Rectal smooth muscle tissue (tissue), 1 donor: ENCODE results near the gene MBD6.

ENCODE experiments used
- H3K27ac ChIP-seq: one replicate; pipeline ENCODE4 v1.7.0; 2013; ENCODE audit warnings: low read depth, low read length, inconsistent platforms
- H3K27me3 ChIP-seq: one replicate; pipeline ENCODE4 v1.7.0; 2013; ENCODE audit warnings: low read length; ENCODE audit not compliant: control insufficient read depth, insufficient read depth
- H3K36me3 ChIP-seq: one replicate; pipeline ENCODE4 v1.7.0; 2013; ENCODE audit warnings: low read length; ENCODE audit not compliant: control insufficient read depth, insufficient read depth
- H3K4me1 ChIP-seq: one replicate; pipeline ENCODE4 v1.7.0; 2013; ENCODE audit warnings: low read length; ENCODE audit not compliant: control insufficient read depth, insufficient read depth
- H3K4me3 ChIP-seq: one replicate; pipeline ENCODE4 v1.7.0; 2013; ENCODE audit warnings: low read length
- H3K9ac ChIP-seq: one replicate; pipeline ENCODE4 v1.7.0; 2013; ENCODE audit warnings: low read length

Gene MBD6

GRCh38 chr12:57571926-57572762 is 49.5 kb downstream of the MBD6 start:
- Histone ChIP-seq H3K4me1 (no peaks in the 10 kb centered on the region), H3K9ac (no peak overlapping the region), H3K27me3 (no peaks in the 10 kb centered on the region), H3K4me3 (no peak overlapping the region), H3K36me3 (no peaks in the 10 kb centered on the region), H3K27ac (no peak overlapping the region)

DNA sequence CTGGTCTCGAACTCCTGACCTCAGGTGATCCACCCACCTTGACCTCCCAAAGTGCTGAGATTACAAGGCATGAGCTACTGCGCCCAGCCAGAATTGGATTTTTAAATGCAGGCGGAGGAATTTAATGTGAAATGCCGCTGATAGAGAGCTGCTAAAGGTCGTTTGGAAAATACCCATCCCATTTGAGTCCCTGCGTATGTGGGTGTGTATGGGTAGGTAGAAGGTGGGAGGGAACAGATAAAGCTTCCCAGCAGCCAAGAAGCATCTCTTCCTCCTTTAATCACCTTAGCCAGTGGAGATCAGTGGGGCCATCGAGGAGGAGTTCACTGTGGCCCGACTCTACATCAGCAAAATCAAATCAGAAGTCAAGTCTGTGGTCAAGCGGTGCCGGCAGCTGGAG is 52.2 kb downstream of the MBD6 start:
- no peak overlapping the region for H3K9ac ChIP-seq
- H3K4me3 ChIP-seq, result no peak overlapping the region
- H3K36me3 ChIP-seq, result no peaks in the 10 kb centered on the region
- H3K27ac ChIP-seq, result no peak overlapping the region
- H3K27me3 ChIP-seq, result no peaks in the 10 kb centered on the region
- H3K4me1 ChIP-seq, result no peaks in the 10 kb centered on the region

DNA sequence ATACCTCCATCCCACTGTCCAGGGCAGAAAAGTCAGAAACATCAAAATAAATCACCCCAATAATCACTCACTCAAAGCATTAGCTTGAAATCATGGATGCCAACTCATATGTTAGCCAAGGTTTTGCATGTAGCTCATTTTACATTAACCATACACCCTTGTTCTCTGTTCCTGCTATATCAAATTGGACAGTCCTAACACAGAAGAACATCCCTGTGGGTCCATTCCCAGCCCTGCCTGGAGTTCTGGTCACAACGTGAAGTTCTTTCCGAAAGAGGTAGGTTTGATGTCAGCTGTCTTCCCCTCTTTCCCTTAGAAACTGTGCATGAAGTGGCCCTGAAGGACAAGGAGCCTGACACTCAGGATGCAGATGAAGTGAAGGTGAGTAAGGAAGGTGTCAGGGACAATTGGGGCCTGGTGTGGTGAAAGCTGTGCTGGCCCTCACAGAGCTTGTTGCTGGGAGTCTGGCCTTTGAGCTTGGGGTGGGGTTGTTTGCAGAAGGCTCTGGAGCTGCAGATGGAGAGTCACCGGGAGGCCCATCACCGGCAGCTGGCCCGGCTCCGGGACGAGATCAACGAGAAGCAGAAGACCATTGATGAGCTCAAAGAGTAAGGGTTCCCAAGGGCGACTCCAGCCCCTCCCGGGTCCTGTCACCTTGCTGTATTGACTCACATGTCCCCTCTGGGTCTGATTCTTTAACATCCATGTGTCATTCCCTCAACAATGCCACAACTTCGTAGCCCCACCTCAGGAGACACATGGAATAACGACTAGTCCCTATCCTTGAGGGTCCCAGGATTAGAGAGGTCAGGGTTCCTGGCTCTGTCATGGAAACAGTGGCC is 53.4 kb downstream of the MBD6 start:
- Histone ChIP-seq H3K27me3 (no peaks in the 10 kb centered on the region), H3K36me3 (no peaks in the 10 kb centered on the region), H3K9ac (no peak overlapping the region), H3K27ac (no peak overlapping the region), H3K4me3 (no peak overlapping the region), H3K4me1 (no peaks in the 10 kb centered on the region)

DNA sequence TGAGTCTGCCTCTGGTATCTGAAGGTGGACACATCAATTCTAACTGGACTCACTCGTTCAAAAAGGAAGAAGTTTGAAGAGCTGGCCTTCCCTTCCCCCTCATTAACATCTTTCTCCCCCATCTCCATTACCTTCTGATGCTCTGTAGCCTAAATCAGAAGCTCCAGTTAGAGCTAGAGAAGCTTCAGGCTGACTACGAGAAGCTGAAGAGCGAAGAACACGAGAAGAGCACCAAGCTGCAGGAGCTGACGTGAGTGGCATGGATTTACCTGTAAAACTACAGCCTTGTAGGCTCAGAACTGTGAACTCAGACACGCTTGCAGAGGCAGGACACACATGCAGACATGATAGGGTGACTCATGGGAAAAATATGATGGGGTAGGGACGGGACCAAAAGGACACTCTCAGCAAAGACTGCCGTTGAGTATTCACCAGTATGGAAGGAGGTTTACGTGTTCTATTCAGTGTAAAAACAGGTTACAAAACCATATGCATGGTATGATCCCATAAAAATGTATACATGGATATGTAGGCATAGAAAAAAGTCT is 54.1 kb downstream of the MBD6 start:
- Histone ChIP-seq H3K4me3 (no peak overlapping the region), H3K27ac (no peak overlapping the region), H3K27me3 (no peaks in the 10 kb centered on the region), H3K4me1 (no peaks in the 10 kb centered on the region), H3K36me3 (no peaks in the 10 kb centered on the region), H3K9ac (no peak overlapping the region)

GRCh38 chr12:57577981-57578758 is 55.5 kb downstream of the MBD6 start:
- no peak overlapping the region for H3K9ac ChIP-seq
- H3K27me3 ChIP-seq, result no peaks in the 10 kb centered on the region
- no peaks in the 10 kb centered on the region for H3K36me3 ChIP-seq
- H3K4me3 ChIP-seq, result no peak overlapping the region
- H3K4me1 ChIP-seq, result no peaks in the 10 kb centered on the region
- no peak overlapping the region for H3K27ac ChIP-seq

- no peaks in the 10 kb centered on the region for H3K36me3 ChIP-seq
- no peak overlapping the region for H3K27ac ChIP-seq
- H3K27me3 ChIP-seq, result no peaks in the 10 kb centered on the region
- H3K4me1 ChIP-seq, result no peaks in the 10 kb centered on the region
- no peak overlapping the region for H3K9ac ChIP-seq
- no peak overlapping the region for H3K4me3 ChIP-seq
Observed at GRCh38 chr12:57579011-57579410, 56.4 kb downstream of the MBD6 start.
